Measurements from ENCODE around the gene PPP3CA. TPM values are rescaled to one million over a fixed set of nuclear protein-coding genes. Genes with fewer than 3 reads are reported as not detected.

Gene PPP3CA
- total and polyA plus RNA-seq, 2 of the 13 experiments (the other 11 are each of a cell fraction or from before 2014, with no cell fraction given), result 4.8 to 13.2 TPM

- TF ChIP-seq, protein P1, sequence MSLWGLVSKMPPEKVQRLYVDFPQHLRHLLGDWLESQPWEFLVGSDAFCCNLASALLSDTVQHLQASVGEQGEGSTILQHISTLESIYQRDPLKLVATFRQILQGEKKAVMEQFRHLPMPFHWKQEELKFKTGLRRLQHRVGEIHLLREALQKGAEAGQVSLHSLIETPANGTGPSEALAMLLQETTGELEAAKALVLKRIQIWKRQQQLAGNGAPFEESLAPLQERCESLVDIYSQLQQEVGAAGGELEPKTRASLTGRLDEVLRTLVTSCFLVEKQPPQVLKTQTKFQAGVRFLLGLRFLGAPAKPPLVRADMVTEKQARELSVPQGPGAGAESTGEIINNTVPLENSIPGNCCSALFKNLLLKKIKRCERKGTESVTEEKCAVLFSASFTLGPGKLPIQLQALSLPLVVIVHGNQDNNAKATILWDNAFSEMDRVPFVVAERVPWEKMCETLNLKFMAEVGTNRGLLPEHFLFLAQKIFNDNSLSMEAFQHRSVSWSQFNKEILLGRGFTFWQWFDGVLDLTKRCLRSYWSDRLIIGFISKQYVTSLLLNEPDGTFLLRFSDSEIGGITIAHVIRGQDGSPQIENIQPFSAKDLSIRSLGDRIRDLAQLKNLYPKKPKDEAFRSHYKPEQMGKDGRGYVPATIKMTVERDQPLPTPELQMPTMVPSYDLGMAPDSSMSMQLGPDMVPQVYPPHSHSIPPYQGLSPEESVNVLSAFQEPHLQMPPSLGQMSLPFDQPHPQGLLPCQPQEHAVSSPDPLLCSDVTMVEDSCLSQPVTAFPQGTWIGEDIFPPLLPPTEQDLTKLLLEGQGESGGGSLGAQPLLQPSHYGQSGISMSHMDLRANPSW (CRISPR knock-in tag; IDR thresholded peaks at IDR 0.05; ENCODE audit: borderline replicate concordance), result no peak
- TF ChIP-seq ZMYM4 (CRISPR knock-in tag; IDR thresholded peaks at IDR 0.05) (peak; percentile 73; the same call in 1 of the 2 replicates), PRDM10 (CRISPR knock-in tag; IDR thresholded peaks at IDR 0.05; ENCODE audit: low read depth) (0 out of 2 replicates have a peak, but pooled peaks have one; percentile 21), ZNF572 (CRISPR knock-in tag; IDR thresholded peaks at IDR 0.05) (peak; percentile 100), TBX2 (CRISPR knock-in tag; IDR thresholded peaks at IDR 0.05; ENCODE audit: borderline replicate concordance) (peak; percentile 84), SALL2 (CRISPR knock-in tag; IDR thresholded peaks at IDR 0.05) (peak; percentile 33; the same call in 1 of the 2 replicates), NFYC (CRISPR knock-in tag; IDR thresholded peaks at IDR 0.05) (peak; percentile 87), ZBTB44 (CRISPR knock-in tag; IDR thresholded peaks at IDR 0.05) (no peak), ZFP90 (CRISPR knock-in tag; IDR thresholded peaks at IDR 0.05; ENCODE audit: borderline replicate concordance) (peak; percentile 89), ZNF362 (CRISPR knock-in tag; IDR thresholded peaks at IDR 0.05; ENCODE audit: borderline replicate concordance) (no peak), PHF8 (CRISPR knock-in tag; IDR thresholded peaks at IDR 0.05) (peak; percentile 88), BCL6 (CRISPR knock-in tag; IDR thresholded peaks at IDR 0.05) (peak; percentile 43), ZNF558 (CRISPR knock-in tag; IDR thresholded peaks at IDR 0.05; ENCODE audit: borderline replicate concordance) (peak; percentile 78; the same call in 1 of the 2 replicates), PBX2 (CRISPR knock-in tag; IDR thresholded peaks at IDR 0.05) (peak; percentile 95), MED1 (CRISPR knock-in tag; IDR thresholded peaks at IDR 0.05) (0 out of 2 replicates have a peak, but pooled peaks have one; percentile 33), MED13 (CRISPR knock-in tag; IDR thresholded peaks at IDR 0.05) (0 out of 2 replicates have a peak, but pooled peaks have one; percentile 49)
Observed at GRCh38 chr4:101347557-101348366, 436 bp upstream of the PPP3CA start (continued).
